ENCODE results near the gene NAGK.

GRCh38 chr2:71066856-71067255 is 1.6 kb upstream of the NAGK start:
- TF ChIP-seq CTCF (IDR thresholded peaks at IDR 0.05; ENCODE audit: insufficient read depth, low read length, poor library complexity, severe bottlenecking) (no peak), EZH2phosphoT487 (conservative IDR thresholded peaks at IDR 0.05; ENCODE audit: low read length) (no peak)

Data from SU-DHL-6 (cell line).